ENCODE measurements around the gene ADCY3.

ADCY3 gene

GRCh38 chr2:24830351-24830750, 89.7 kb downstream of the ADCY3 start:
- no peaks in the 10 kb centered on the region for H4K20me1 ChIP-seq (ENCODE audit: insufficient read depth, low read length)
- H3K79me2 ChIP-seq (ENCODE audit: insufficient read depth, low read length): no peaks in the 10 kb centered on the region
- H3K9me2 ChIP-seq (ENCODE audit: low read depth, low read length): no peaks in the 10 kb centered on the region
- no peaks in the 10 kb centered on the region; the same call in none of the 2 replicates for H3F3A ChIP-seq (ENCODE audit: insufficient read depth, low read length)
- H3K4me3 ChIP-seq (ENCODE audit: low read depth, low read length, poor library complexity, severe bottlenecking): no peak overlapping the region
- peaks cover 30% of the 10 kb centered on the region for H3K4me1 ChIP-seq (ENCODE audit: insufficient read depth, low read length, severe bottlenecking)
- no peaks in the 10 kb centered on the region for H3K27me3 ChIP-seq (ENCODE audit: insufficient read depth, low read length)
- peaks cover 42% of the 10 kb centered on the region; the same call in 1 of the 2 replicates for H3K36me3 ChIP-seq (ENCODE audit: insufficient read depth, low read length)
- H2AFZ ChIP-seq (ENCODE audit: low read length): no peak overlapping the region
- no peaks in the 10 kb centered on the region for H3K9me3 ChIP-seq (ENCODE audit: low read length)
- H3K4me2 ChIP-seq (ENCODE audit: low read length): no peak overlapping the region
- H3K9ac ChIP-seq (ENCODE audit: low read length): no peak overlapping the region
- TF ChIP-seq CTCF (IDR thresholded peaks at IDR 0.05; ENCODE audit: low read length) (no peak), EZH2 (IDR thresholded peaks at IDR 0.05; ENCODE audit: borderline replicate concordance, low read length) (no peak)
- H3K27ac ChIP-seq (ENCODE audit: low read depth, low read length, poor library complexity, severe bottlenecking): no peak overlapping the region

- H4K20me1 ChIP-seq (ENCODE audit: insufficient read depth, low read length): no peaks in the 10 kb centered on the region
- H3F3A ChIP-seq (ENCODE audit: insufficient read depth, low read length): no peaks in the 10 kb centered on the region; the same call in none of the 2 replicates
- H2AFZ ChIP-seq (ENCODE audit: low read length): no peak overlapping the region
- H3K4me1 ChIP-seq (ENCODE audit: insufficient read depth, low read length, severe bottlenecking): peaks cover 30% of the 10 kb centered on the region
- H3K4me2 ChIP-seq (ENCODE audit: low read length): peak overlapping the region; percentile 63; the same call in 1 of the 2 replicates
- H3K36me3 ChIP-seq (ENCODE audit: insufficient read depth, low read length): peaks cover 44% of the 10 kb centered on the region
- no peaks in the 10 kb centered on the region for H3K27me3 ChIP-seq (ENCODE audit: insufficient read depth, low read length)
- TF ChIP-seq CTCF (IDR thresholded peaks at IDR 0.05; ENCODE audit: low read length) (no peak), EZH2 (IDR thresholded peaks at IDR 0.05; ENCODE audit: borderline replicate concordance, low read length) (no peak)
- H3K27ac ChIP-seq (ENCODE audit: low read depth, low read length, poor library complexity, severe bottlenecking): peak overlapping the region; percentile 6
- H3K9me3 ChIP-seq (ENCODE audit: low read length): no peaks in the 10 kb centered on the region
- H3K79me2 ChIP-seq (ENCODE audit: insufficient read depth, low read length): no peaks in the 10 kb centered on the region
- no peak overlapping the region for H3K4me3 ChIP-seq (ENCODE audit: low read depth, low read length, poor library complexity, severe bottlenecking)
- no peaks in the 10 kb centered on the region for H3K9me2 ChIP-seq (ENCODE audit: low read depth, low read length)
- no peak overlapping the region; the same call in 1 of the 2 replicates for H3K9ac ChIP-seq (ENCODE audit: low read length)
Observed at GRCh38 chr2:24828238-24828996, 91.6 kb downstream of the ADCY3 start.

- H3K4me3 ChIP-seq (ENCODE audit: low read depth, low read length, poor library complexity, severe bottlenecking): peak overlapping the region; percentile 31
- H3K79me2 ChIP-seq (ENCODE audit: insufficient read depth, low read length): no peaks in the 10 kb centered on the region
- peak overlapping the region; percentile 72 for H3K27ac ChIP-seq (ENCODE audit: low read depth, low read length, poor library complexity, severe bottlenecking)
- H3K9ac ChIP-seq (ENCODE audit: low read length): peak overlapping the region; percentile 38; the same call in 1 of the 2 replicates
- no peaks in the 10 kb centered on the region; the same call in none of the 2 replicates for H3F3A ChIP-seq (ENCODE audit: insufficient read depth, low read length)
- peaks cover 49% of the 10 kb centered on the region for H3K36me3 ChIP-seq (ENCODE audit: insufficient read depth, low read length)
- peaks cover 30% of the 10 kb centered on the region for H3K4me1 ChIP-seq (ENCODE audit: insufficient read depth, low read length, severe bottlenecking)
- TF ChIP-seq EZH2 (IDR thresholded peaks at IDR 0.05; ENCODE audit: borderline replicate concordance, low read length) (no peak), CTCF (IDR thresholded peaks at IDR 0.05; ENCODE audit: low read length) (peak; percentile 97)
- no peaks in the 10 kb centered on the region for H3K9me3 ChIP-seq (ENCODE audit: low read length)
- no peak overlapping the region for H2AFZ ChIP-seq (ENCODE audit: low read length)
- H4K20me1 ChIP-seq (ENCODE audit: insufficient read depth, low read length): no peaks in the 10 kb centered on the region
- no peaks in the 10 kb centered on the region for H3K27me3 ChIP-seq (ENCODE audit: insufficient read depth, low read length)
- no peaks in the 10 kb centered on the region for H3K9me2 ChIP-seq (ENCODE audit: low read depth, low read length)
- peak overlapping the region; percentile 63; the same call in 1 of the 2 replicates for H3K4me2 ChIP-seq (ENCODE audit: low read length)
Observed at GRCh38 chr2:24827321-24828237, 92.5 kb downstream of the ADCY3 start.

Measured in OCI-LY1 (cell line).